ENCODE measurements around the gene AAK1. TPM values are rescaled to one million over a fixed set of nuclear protein-coding genes. Genes with fewer than 3 reads are reported as not detected.

The AAK1 gene
- total and polyA plus RNA-seq, 10 of the 15 experiments (the other 5 are each of a cell fraction or from before 2014, with no cell fraction given): 2.9 to 41.4 (median 17.5) TPM

- TF ChIP-seq EP300 (IDR thresholded peaks at IDR 0.05; ENCODE audit: borderline replicate concordance in 1 of 2, control insufficient read depth in 1 of 2, low read depth in 2 of 2, low read length in 2 of 2) (no peak), NFXL1 (IDR thresholded peaks at IDR 0.05; ENCODE audit: borderline replicate concordance) (no peak), FOXK2 (IDR thresholded peaks at IDR 0.05) (no peak), HDAC6 (IDR thresholded peaks at IDR 0.05; ENCODE audit: unreplicated experiment) (no peak), HDAC2 (IDR thresholded peaks at IDR 0.05) (no peak), CHD2 (IDR thresholded peaks at IDR 0.05; ENCODE audit: borderline replicate concordance, low read depth, low read length) (no peak), E4F1 (IDR thresholded peaks at IDR 0.05; ENCODE audit: borderline replicate concordance, partially characterized antibody) (no peak), CUX1 (IDR thresholded peaks at IDR 0.05; ENCODE audit: insufficient replicate concordance, low read depth, low read length) (no peak), ATF3 (IDR thresholded peaks at IDR 0.05; ENCODE audit: borderline replicate concordance, extremely low read depth, low read depth, low read length) (no peak), ZBTB11 (CRISPR knock-in tag; IDR thresholded peaks at IDR 0.05) (no peak), POLR2AphosphoS5 (IDR thresholded peaks at IDR 0.05; ENCODE audit: low read length) (no peak), SMC3 (IDR thresholded peaks at IDR 0.05; ENCODE audit: borderline replicate concordance, low read length) (no peak), NRF1 (conservative IDR thresholded peaks at IDR 0.05; ENCODE audit: low read depth, low read length) (no peak), EZH2 (IDR thresholded peaks at IDR 0.05; ENCODE audit: borderline replicate concordance, control insufficient read depth, low read depth, low read length) (no peak)
Measured at GRCh38 chr2:69581774-69582581, 61.6 kb downstream of the AAK1 start (continued).

Data from GM12878 (cell line).